H1 (cell line): Measurements from ENCODE around the gene POLR3G. TPM values are rescaled to one million over a fixed set of nuclear protein-coding genes. Genes with fewer than 3 reads are reported as not detected.

Experiments used
- CTCF ChIA-PET: fragments of 300-600 bp; sonication (Branson Sonifier 250); formaldehyde crosslinking; loops from one replicate; lab custom pipeline; 2021; ENCODE audit not compliant: partially characterized antibody; lab: Charles Lee
- POLR2A ChIA-PET: fragments of 300-600 bp; sonication (Branson Sonifier 250); formaldehyde crosslinking; loops from one replicate; lab custom pipeline; 2021; ENCODE audit warnings: inconsistent platforms; ENCODE audit not compliant: partially characterized antibody; lab: Charles Lee
- DNase-seq, 2 experiments: peaks; one replicate each; pipeline versions ENCODE4 v3.0.0 to v3.0.0-alpha.2; 2010 to 2022; ENCODE audit warnings: low spot score in 2 of 2, low read depth in 1 of 2, mixed read lengths in 1 of 2
- FAIRE-seq: peaks from 2 replicates; lab custom pipeline; 2011; peaks lifted over from hg19 to GRCh38; lab: Jason Lieb, UNC
- H2AFZ ChIP-seq: 2 replicates; pipeline ENCODE4 v1.8.1; 2012; ENCODE audit warnings: low read length, inconsistent platforms
- H2AK5ac ChIP-seq: 2 replicates; pipeline ENCODE4 v1.6.1; 2013; ENCODE audit warnings: low read depth, low read length
- H2BK120ac ChIP-seq: replicated peaks from 2 replicates; pipeline ENCODE3; 2013; ENCODE audit warnings: low read depth, low read length, inconsistent platforms
- H2BK12ac ChIP-seq: 2 replicates; pipeline ENCODE4 v1.6.1; 2013; ENCODE audit warnings: low read depth, low read length
- H2BK15ac ChIP-seq: 2 replicates; pipeline ENCODE4 v1.6.1; 2013; ENCODE audit warnings: low read length
- H2BK20ac ChIP-seq: 2 replicates; pipeline ENCODE4 v1.6.1; 2013; ENCODE audit warnings: low read length
- H2BK5ac ChIP-seq: 2 replicates; pipeline ENCODE4 v1.6.1; 2013; ENCODE audit warnings: low read depth, low read length
- H3K14ac ChIP-seq: 2 replicates; pipeline ENCODE4 v1.6.1; 2013; ENCODE audit warnings: inconsistent platforms; ENCODE audit not compliant: insufficient read length
- H3K18ac ChIP-seq: 2 replicates; pipeline ENCODE4 v1.6.1; 2013; ENCODE audit warnings: low read length; ENCODE audit errors: extremely low read depth
- H3K23ac ChIP-seq: 2 replicates; pipeline ENCODE4 v1.6.1; 2013; ENCODE audit warnings: inconsistent platforms; ENCODE audit not compliant: insufficient read length
- H3K23me2 ChIP-seq: 2 replicates; pipeline ENCODE4 v1.6.1; 2013; ENCODE audit warnings: low read depth, low read length
- H3K27ac ChIP-seq: 2 replicates; pipeline ENCODE4 v1.6.1; 2011; ENCODE audit warnings: low read depth, low read length, inconsistent platforms
- H3K27me3 ChIP-seq, 4 experiments: replicated peaks in 1 of 4; 1 replicate in 1 of 4; 2 replicates in 3 of 4; pipeline versions ENCODE4 v1.6.1 to v1.8.1; 2011 to 2013; ENCODE audit warnings: low read length in 3 of 4, mild to moderate bottlenecking in 3 of 4, inconsistent platforms in 2 of 4, mixed read lengths in 2 of 4, moderate library complexity in 1 of 4; ENCODE audit not compliant: control insufficient read depth in 3 of 4, insufficient read depth in 3 of 4; ENCODE audit errors: extremely low read depth in 1 of 4
- H3K36me3 ChIP-seq, 4 experiments: 2 replicates each; pipeline versions ENCODE4 v1.6.1 to v1.8.1; 2011 to 2013; ENCODE audit warnings: mild to moderate bottlenecking in 4 of 4, low read length in 3 of 4, moderate library complexity in 2 of 4, control low read depth in 1 of 4, inconsistent platforms in 1 of 4; ENCODE audit not compliant: insufficient read depth in 4 of 4, control insufficient read depth in 2 of 4
- H3K4ac ChIP-seq: replicated peaks from 2 replicates; pipeline ENCODE3; 2013; ENCODE audit warnings: low read length, low read depth, mixed read lengths, inconsistent platforms; ENCODE audit not compliant: insufficient read length
- H3K4me1 ChIP-seq, 4 experiments: replicated peaks in 1 of 4; 1 replicate in 1 of 4; 2 replicates in 3 of 4; pipeline versions ENCODE4 v1.6.1 to v1.8.1; 2011 to 2013; ENCODE audit warnings: low read length in 3 of 4, inconsistent platforms in 2 of 4, mixed read lengths in 1 of 4; ENCODE audit not compliant: insufficient read depth in 4 of 4, control insufficient read depth in 3 of 4
- H3K4me2 ChIP-seq, 2 experiments: 2 replicates each; pipeline versions ENCODE4 v1.6.1 to v1.8.1; 2011 to 2013; ENCODE audit warnings: low read depth in 2 of 2, low read length in 2 of 2, control low read depth in 1 of 2, inconsistent platforms in 1 of 2, mild to moderate bottlenecking in 1 of 2; ENCODE audit not compliant: insufficient read depth in 1 of 2
- H3K4me3 ChIP-seq, 4 experiments: fragments of 200-600, 300-600 bp in 1 of 4; sonication (generic), shearing (Covaris generic), sonication (Bioruptor Twin) in 1 of 4; 2 replicates each; pipeline versions ENCODE4 v1.5.1 to v1.8.1; 2011 to 2016; ENCODE audit warnings: low read length in 4 of 4, low read depth in 3 of 4, control low read depth in 2 of 4, inconsistent platforms in 2 of 4, mild to moderate bottlenecking in 2 of 4, mixed read lengths in 1 of 4, moderate library complexity in 1 of 4; ENCODE audit not compliant: insufficient read depth in 2 of 4; ENCODE audit errors: extremely low read depth in 1 of 4
- H3K56ac ChIP-seq: replicated peaks from 2 replicates; pipeline ENCODE3; 2013; ENCODE audit warnings: low read depth, mild to moderate bottlenecking, mixed read lengths, low read length, inconsistent platforms; ENCODE audit not compliant: insufficient read length
- H3K79me1 ChIP-seq: 2 replicates; pipeline ENCODE4 v1.6.1; 2013; ENCODE audit warnings: low read depth, low read length, control low read depth
- H3K79me2 ChIP-seq, 2 experiments: 2 replicates each; pipeline versions ENCODE4 v1.6.1 to v1.8.1; 2012 to 2013; ENCODE audit warnings: low read length in 2 of 2, mild to moderate bottlenecking in 2 of 2, inconsistent platforms in 1 of 2; ENCODE audit not compliant: insufficient read depth in 2 of 2, control insufficient read depth in 1 of 2
- H3K9ac ChIP-seq, 4 experiments: replicated peaks in 1 of 4; 1 replicate in 1 of 4; 2 replicates in 3 of 4; pipeline versions ENCODE4 v1.6.1 to v1.8.1; 2011 to 2013; ENCODE audit warnings: low read depth in 3 of 4, low read length in 3 of 4, control low read depth in 2 of 4, mild to moderate bottlenecking in 2 of 4, moderate library complexity in 2 of 4, inconsistent platforms in 1 of 4; ENCODE audit errors: extremely low read depth in 1 of 4
- H3K9me3 ChIP-seq, 2 experiments: 2 replicates each; pipeline versions ENCODE4 v1.6.1 to v1.8.1; 2012 to 2013; ENCODE audit warnings: mild to moderate bottlenecking in 2 of 2, moderate library complexity in 2 of 2, control low read depth in 1 of 2, inconsistent platforms in 1 of 2, low read depth in 1 of 2, low read length in 1 of 2, mixed read lengths in 1 of 2; ENCODE audit not compliant: insufficient read depth in 2 of 2
- H4K20me1 ChIP-seq, 2 experiments: replicated peaks in 1 of 2; 2 replicates each; pipeline versions ENCODE3 to v1.8.1; 2011 to 2013; ENCODE audit warnings: inconsistent platforms in 2 of 2, low read length in 2 of 2, mild to moderate bottlenecking in 1 of 2; ENCODE audit not compliant: insufficient read depth in 2 of 2, control insufficient read depth in 1 of 2
- H4K5ac ChIP-seq: 2 replicates; pipeline ENCODE4 v1.6.1; 2013; ENCODE audit warnings: low read length, low read depth, mixed read lengths, inconsistent platforms; ENCODE audit not compliant: insufficient read length
- H4K8ac ChIP-seq: 2 replicates; pipeline ENCODE4 v1.8.0; 2013; ENCODE audit warnings: mild to moderate bottlenecking, moderate library complexity, low read length, inconsistent platforms; ENCODE audit not compliant: insufficient read depth; ENCODE audit errors: extremely low read depth
- H4K91ac ChIP-seq: replicated peaks from 2 replicates; pipeline ENCODE3; 2013; ENCODE audit warnings: low read length, mixed read lengths, inconsistent platforms; ENCODE audit not compliant: insufficient read length
- ASH2L ChIP-seq: fragments of 200-600, 300-600 bp; sonication (generic); IDR thresholded peaks from one replicate; pipeline ENCODE4 v1.7.1; 2017; ENCODE audit warnings: low read length
- BCL11A ChIP-seq, 2 experiments: IDR thresholded peaks; one replicate each; pipeline ENCODE4 v1.6.1; 2011; ENCODE audit warnings: low read depth in 2 of 2, low read length in 2 of 2, mild to moderate bottlenecking in 2 of 2
- CHD1 ChIP-seq: IDR thresholded peaks from 2 replicates; pipeline ENCODE4 v1.6.1; 2012; ENCODE audit warnings: low read depth, low read length, improper control_type of control experiment
- CHD2 ChIP-seq: IDR thresholded peaks from 2 replicates; pipeline ENCODE4 v1.6.1; 2012; ENCODE audit warnings: low read length, improper control_type of control experiment
- CTBP2 ChIP-seq: IDR thresholded peaks from 2 replicates; pipeline ENCODE4 v1.7.0; 2011; ENCODE audit warnings: borderline replicate concordance, mild to moderate bottlenecking, moderate library complexity, mixed read lengths, low read length; ENCODE audit not compliant: insufficient read depth, insufficient read length
- EP300 ChIP-seq, 2 experiments: IDR thresholded peaks; 1 replicate in 1 of 2; 2 replicates in 1 of 2; pipeline ENCODE4 v1.6.1; 2011 to 2012; ENCODE audit warnings: low read depth in 2 of 2, low read length in 2 of 2, mild to moderate bottlenecking in 2 of 2, borderline replicate concordance in 1 of 2, inconsistent platforms in 1 of 2, moderate library complexity in 1 of 2
- FOSL1 ChIP-seq: IDR thresholded peaks from 2 replicates; pipeline ENCODE4 v1.6.1; 2011; ENCODE audit warnings: mild to moderate bottlenecking, low read depth, low read length, moderate library complexity; ENCODE audit not compliant: insufficient read depth
- GABPA ChIP-seq: IDR thresholded peaks from 2 replicates; pipeline ENCODE4 v1.6.1; 2011; ENCODE audit warnings: mild to moderate bottlenecking, low read length, moderate library complexity, borderline replicate concordance; ENCODE audit not compliant: insufficient read depth
- POLR2A ChIP-seq, 2 experiments: IDR thresholded peaks; 1 replicate in 1 of 2; 2 replicates in 1 of 2; pipeline ENCODE4 v1.6.1; 2011; ENCODE audit warnings: low read depth in 2 of 2, low read length in 2 of 2, mild to moderate bottlenecking in 2 of 2; ENCODE audit errors: control extremely low read depth in 1 of 2
- RBBP5 ChIP-seq: IDR thresholded peaks from 2 replicates; pipeline ENCODE4 v1.7.1; 2012; ENCODE audit warnings: low read depth, mild to moderate bottlenecking, inconsistent platforms, low read length, moderate library complexity, borderline replicate concordance
- TAF7 ChIP-seq: optimal IDR thresholded peaks from 2 replicates; pipeline ENCODE3; 2011; ENCODE audit warnings: low read depth, mild to moderate bottlenecking, inconsistent platforms, low read length, moderate library complexity, borderline replicate concordance
- YY1 ChIP-seq: IDR thresholded peaks from 2 replicates; pipeline ENCODE4 v1.6.1; 2011; ENCODE audit warnings: low read depth, mild to moderate bottlenecking, low read length
- polyA plus RNA-seq, 7 experiments: library from polyadenylated mRNA; depleted of rRNA in 3 of 7; stranded (reverse) in 5 of 7; unstranded in 2 of 7; fragments of >200 nt in 5 of 7; fragments of 200-250 nt in 2 of 7; gene quantifications; 1 replicate in 5 of 7; 2 replicates in 1 of 7; 4 replicates in 1 of 7; pipeline versions ENCODE4 v1.2.1 to v1.2.3, GENCODE V29; 2011 to 2013; ENCODE audit warnings: missing spikeins in 2 of 7, mixed read lengths in 2 of 7
- total RNA-seq: library from RNA; stranded (reverse); fragmentation: NEBNext Ultra II Directional; extraction: Animal tissue kit (Norgen Biotek cat#: 25700); gene quantifications from 2 replicates; pipeline ENCODE4 v1.2.1, GENCODE V29; 2021
- TF ChIP-seq, protein P1 (sequence below): IDR thresholded peaks from 2 replicates; pipeline ENCODE4 v1.6.1; 2012; ENCODE audit warnings: inconsistent platforms

POLR3G gene
- total and polyA plus RNA-seq, 2 of the 8 experiments (the other 6 are each of a cell fraction or from before 2014, with no cell fraction given): 119 to 179 TPM

DNA sequence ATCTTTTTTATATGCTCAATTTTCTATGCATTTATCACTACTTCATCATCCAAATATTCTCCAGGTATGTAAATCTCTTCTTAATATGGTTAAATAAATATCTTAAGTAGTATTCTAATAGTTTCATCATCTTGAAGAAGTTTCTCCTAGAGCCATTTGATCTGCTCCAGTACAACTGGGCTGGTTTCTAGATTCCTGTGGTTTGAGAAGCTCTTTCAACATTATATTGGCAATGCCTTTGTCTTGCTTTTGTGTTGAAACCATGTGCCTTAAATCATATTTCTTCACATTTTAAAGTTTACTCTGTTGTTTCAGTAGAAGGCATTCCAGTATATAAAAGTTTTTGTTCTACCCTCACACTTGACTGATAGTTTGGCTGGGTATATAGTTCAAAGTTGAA is 27.7 kb upstream of the POLR3G start:
- FAIRE-seq (no peak), DNase-seq (no peak)
- Histone ChIP-seq H2BK120ac (no peak overlapping the region), H3K9ac (no peak overlapping the region), H2AK5ac (no peak overlapping the region), H4K8ac (no peak overlapping the region), H3K14ac (no peak overlapping the region), H2BK5ac (no peak overlapping the region), H3K27ac (no peak overlapping the region), H3K4me3 (no peak overlapping the region), H2BK20ac (no peak overlapping the region), H4K20me1 (no peaks in the 10 kb centered on the region), H3K4ac (no peak overlapping the region), H2BK15ac (no peak overlapping the region), H4K5ac (no peak overlapping the region), H3K4me1 (no peaks in the 10 kb centered on the region), H3K79me2 (no peaks in the 10 kb centered on the region), H3K9me3 (no peaks in the 10 kb centered on the region), H3K23me2 (no peaks in the 10 kb centered on the region), H3K79me1 (no peaks in the 10 kb centered on the region), H3K56ac (no peak overlapping the region), H3K18ac (no peak overlapping the region), H2AFZ (no peak overlapping the region), H4K91ac (no peak overlapping the region), H3K27me3 (no peaks in the 10 kb centered on the region), H3K4me2 (no peak overlapping the region), H2BK12ac (no peak overlapping the region), H3K36me3 (no peaks in the 10 kb centered on the region), H3K23ac (no peak overlapping the region)
- CTCF ChIA-PET: interaction anchor here (0.6 to 0.7 kb wide), 2 partner anchors 44 to 157 kb away, joined by 3 read pairs; no protein-coding TSS in a partner anchor
- POLR2A ChIA-PET: no interaction called here
- TF ChIP-seq ASH2L (no peak), EP300 (IDR thresholded peaks at IDR 0.05; ENCODE audit: borderline replicate concordance in 1 of 2, low read depth in 2 of 2, low read length in 2 of 2) (no peak), TAF7 (no peak), POLR2A (IDR thresholded peaks at IDR 0.05; ENCODE audit: control extremely low read depth in 1 of 2, low read depth in 2 of 2, low read length in 2 of 2) (no peak), CHD2 (no peak), CTBP2 (no peak), GABPA (no peak), CHD1 (no peak), YY1 (no peak), FOSL1 (no peak), BCL11A (IDR thresholded peaks at IDR 0.05; ENCODE audit: low read depth in 2 of 2, low read length in 2 of 2) (no peak), RBBP5 (no peak)
- TF ChIP-seq, protein P1, sequence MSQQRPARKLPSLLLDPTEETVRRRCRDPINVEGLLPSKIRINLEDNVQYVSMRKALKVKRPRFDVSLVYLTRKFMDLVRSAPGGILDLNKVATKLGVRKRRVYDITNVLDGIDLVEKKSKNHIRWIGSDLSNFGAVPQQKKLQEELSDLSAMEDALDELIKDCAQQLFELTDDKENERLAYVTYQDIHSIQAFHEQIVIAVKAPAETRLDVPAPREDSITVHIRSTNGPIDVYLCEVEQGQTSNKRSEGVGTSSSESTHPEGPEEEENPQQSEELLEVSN: no peak
